ENCODE measurements around the gene DOLK.

The DOLK gene

GRCh38 chr9:128927731-128928411, 19.5 kb downstream of the DOLK start:
- H3K27ac ChIP-seq (ENCODE audit: low read depth, low read length): no peak overlapping the region
- no peaks in the 10 kb centered on the region for H3K27me3 ChIP-seq (ENCODE audit: control insufficient read depth, insufficient read depth, low read length)
- no peak overlapping the region for H3K9ac ChIP-seq (ENCODE audit: low read length)
- H3K4me3 ChIP-seq (ENCODE audit: low read length): no peak overlapping the region
- H3K36me3 ChIP-seq (ENCODE audit: control insufficient read depth, insufficient read depth, low read length): no peaks in the 10 kb centered on the region
- no peaks in the 10 kb centered on the region for H3K4me1 ChIP-seq (ENCODE audit: control insufficient read depth, insufficient read depth, low read length)

GRCh38 chr9:128923493-128923883, 23.9 kb downstream of the DOLK start:
- no peaks in the 10 kb centered on the region for H3K27me3 ChIP-seq (ENCODE audit: control insufficient read depth, insufficient read depth, low read length)
- no peak overlapping the region for H3K9ac ChIP-seq (ENCODE audit: low read length)
- H3K36me3 ChIP-seq (ENCODE audit: control insufficient read depth, insufficient read depth, low read length): no peaks in the 10 kb centered on the region
- no peak overlapping the region for H3K4me3 ChIP-seq (ENCODE audit: low read length)
- no peak overlapping the region for H3K27ac ChIP-seq (ENCODE audit: low read depth, low read length)
- H3K4me1 ChIP-seq (ENCODE audit: control insufficient read depth, insufficient read depth, low read length): peaks cover 11% of the 10 kb centered on the region

- peak overlapping the region; percentile 59 for H3K4me3 ChIP-seq (ENCODE audit: low read length)
- H3K36me3 ChIP-seq (ENCODE audit: control insufficient read depth, insufficient read depth, low read length): peaks cover 6% of the 10 kb centered on the region
- no peaks in the 10 kb centered on the region for H3K27me3 ChIP-seq (ENCODE audit: control insufficient read depth, insufficient read depth, low read length)
- H3K9ac ChIP-seq (ENCODE audit: low read length): peak overlapping the region; percentile 49
- peaks cover 13% of the 10 kb centered on the region for H3K4me1 ChIP-seq (ENCODE audit: control insufficient read depth, insufficient read depth, low read length)
- H3K27ac ChIP-seq (ENCODE audit: low read depth, low read length): peak overlapping the region; percentile 77
Observed at GRCh38 chr9:128921881-128922763, 25.3 kb downstream of the DOLK start.

GRCh38 chr9:128920381-128921058, 26.9 kb downstream of the DOLK start, which contains the start of gene PHYHD1:
Gene PHYHD1 (plus strand): TSS chr9:128920982. CDS start chr9:128922324, 1,342 bp downstream.
- H3K4me3 ChIP-seq (ENCODE audit: low read length): peak within 1 kb of the TSS; percentile 59
- H3K4me1 ChIP-seq (ENCODE audit: control insufficient read depth, insufficient read depth, low read length): peaks cover 22% of the 10 kb centered on the region
- peak within 1 kb of the TSS; percentile 77 for H3K27ac ChIP-seq (ENCODE audit: low read depth, low read length)
- H3K9ac ChIP-seq (ENCODE audit: low read length): peak within 1 kb of the TSS; percentile 49
- no peaks in the 10 kb centered on the region for H3K27me3 ChIP-seq (ENCODE audit: control insufficient read depth, insufficient read depth, low read length)
- peaks cover 11% of the 10 kb centered on the region for H3K36me3 ChIP-seq (ENCODE audit: control insufficient read depth, insufficient read depth, low read length)

GRCh38 chr9:128919402-128920089, 27.9 kb downstream of the DOLK start:
- H3K4me3 ChIP-seq (ENCODE audit: low read length): no peak overlapping the region
- H3K27ac ChIP-seq (ENCODE audit: low read depth, low read length): peak overlapping the region; percentile 40
- H3K27me3 ChIP-seq (ENCODE audit: control insufficient read depth, insufficient read depth, low read length): no peaks in the 10 kb centered on the region
- H3K36me3 ChIP-seq (ENCODE audit: control insufficient read depth, insufficient read depth, low read length): peaks cover 11% of the 10 kb centered on the region
- H3K4me1 ChIP-seq (ENCODE audit: control insufficient read depth, insufficient read depth, low read length): peaks cover 22% of the 10 kb centered on the region
- no peak overlapping the region for H3K9ac ChIP-seq (ENCODE audit: low read length)

GRCh38 chr9:128918921-128919320, 28.5 kb downstream of the DOLK start:
- no peak overlapping the region for H3K9ac ChIP-seq (ENCODE audit: low read length)
- no peak overlapping the region for H3K27ac ChIP-seq (ENCODE audit: low read depth, low read length)
- H3K4me1 ChIP-seq (ENCODE audit: control insufficient read depth, insufficient read depth, low read length): peaks cover 22% of the 10 kb centered on the region
- H3K4me3 ChIP-seq (ENCODE audit: low read length): no peak overlapping the region
- H3K36me3 ChIP-seq (ENCODE audit: control insufficient read depth, insufficient read depth, low read length): peaks cover 11% of the 10 kb centered on the region
- H3K27me3 ChIP-seq (ENCODE audit: control insufficient read depth, insufficient read depth, low read length): no peaks in the 10 kb centered on the region

- Histone ChIP-seq H3K36me3 (ENCODE audit: control insufficient read depth, insufficient read depth, low read length) (peaks cover 11% of the 10 kb centered on the region), H3K4me1 (ENCODE audit: control insufficient read depth, insufficient read depth, low read length) (peaks cover 34% of the 10 kb centered on the region), H3K27ac (ENCODE audit: low read depth, low read length) (peak overlapping the region; percentile 74), H3K9ac (ENCODE audit: low read length) (no peak overlapping the region), H3K4me3 (ENCODE audit: low read length) (no peak overlapping the region), H3K27me3 (ENCODE audit: control insufficient read depth, insufficient read depth, low read length) (no peaks in the 10 kb centered on the region)
Observed at GRCh38 chr9:128917151-128917849, 30.1 kb downstream of the DOLK start.

GRCh38 chr9:128916745-128917144, 30.7 kb downstream of the DOLK start:
- Histone ChIP-seq H3K4me1 (ENCODE audit: control insufficient read depth, insufficient read depth, low read length) (peaks cover 36% of the 10 kb centered on the region), H3K9ac (ENCODE audit: low read length) (no peak overlapping the region), H3K36me3 (ENCODE audit: control insufficient read depth, insufficient read depth, low read length) (peaks cover 11% of the 10 kb centered on the region), H3K4me3 (ENCODE audit: low read length) (no peak overlapping the region), H3K27me3 (ENCODE audit: control insufficient read depth, insufficient read depth, low read length) (no peaks in the 10 kb centered on the region), H3K27ac (ENCODE audit: low read depth, low read length) (peak overlapping the region; percentile 74)

- no peak overlapping the region for H3K4me3 ChIP-seq (ENCODE audit: low read length)
Observed at GRCh38 chr9:128916204-128916603, 31.2 kb downstream of the DOLK start.

GRCh38 chr9:128913995-128914772, 33.2 kb downstream of the DOLK start:
- Histone ChIP-seq H3K4me1 (ENCODE audit: control insufficient read depth, insufficient read depth, low read length) (peaks cover 38% of the 10 kb centered on the region), H3K9ac (ENCODE audit: low read length) (no peak overlapping the region), H3K27me3 (ENCODE audit: control insufficient read depth, insufficient read depth, low read length) (no peaks in the 10 kb centered on the region), H3K36me3 (ENCODE audit: control insufficient read depth, insufficient read depth, low read length) (peaks cover 12% of the 10 kb centered on the region), H3K27ac (ENCODE audit: low read depth, low read length) (no peak overlapping the region), H3K4me3 (ENCODE audit: low read length) (no peak overlapping the region)

More at GRCh38 chr9:128916204-128916603, 31.2 kb downstream of the DOLK start:
- Histone ChIP-seq H3K9ac (ENCODE audit: low read length) (no peak overlapping the region), H3K4me1 (ENCODE audit: control insufficient read depth, insufficient read depth, low read length) (peaks cover 37% of the 10 kb centered on the region), H3K27ac (ENCODE audit: low read depth, low read length) (peak overlapping the region; percentile 74), H3K36me3 (ENCODE audit: control insufficient read depth, insufficient read depth, low read length) (peaks cover 11% of the 10 kb centered on the region), H3K27me3 (ENCODE audit: control insufficient read depth, insufficient read depth, low read length) (no peaks in the 10 kb centered on the region)
